Chondrocyte (in vitro differentiated cells): ENCODE results near the gene GIGYF2. TPM values are rescaled to one million over a fixed set of nuclear protein-coding genes. Genes with fewer than 3 reads are reported as not detected.

Source experiments
- DNase-seq: peaks from one replicate; pipeline ENCODE4 v3.0.0; 2021; ENCODE audit warnings: mixed read lengths, low spot score
- H3K27ac Mint-ChIP-seq: one replicate; pipeline ENCODE4 v1.8.0; 2021; ENCODE audit warnings: mild to moderate bottlenecking, moderate library complexity, mixed read lengths; ENCODE audit not compliant: unreplicated experiment
- H3K27me3 Mint-ChIP-seq: 2 replicates; pipeline ENCODE4 v1.8.0; 2021; ENCODE audit warnings: low read depth, mixed read lengths
- H3K36me3 Mint-ChIP-seq: 2 replicates; pipeline ENCODE4 v1.8.0; 2021; ENCODE audit warnings: low read depth, mixed read lengths
- H3K4me1 Mint-ChIP-seq: 2 replicates; pipeline ENCODE4 v1.8.0; 2021; ENCODE audit warnings: low read depth, mild to moderate bottlenecking, mixed read lengths
- H3K4me3 Mint-ChIP-seq: one replicate; pipeline ENCODE4 v1.8.0; 2021; ENCODE audit warnings: mild to moderate bottlenecking, moderate library complexity, mixed read lengths; ENCODE audit not compliant: unreplicated experiment
- H3K9me3 Mint-ChIP-seq: 2 replicates; pipeline ENCODE4 v1.8.0; 2021; ENCODE audit warnings: low read depth, mixed read lengths
- CTCF ChIP-seq: fragments of 200-600 bp; sonication (generic); IDR thresholded peaks from 2 replicates; pipeline ENCODE4 v1.5.0; 2021; ENCODE audit warnings: antibody characterized with exemption, mild to moderate bottlenecking, moderate library complexity
- total RNA-seq: library from RNA; stranded (reverse); gene quantifications from 3 replicates; pipeline ENCODE4 v1.2.1, GENCODE V29; 2021

The GIGYF2 gene
- total RNA-seq, 1 donor from 2014 or later = 45.6 TPM

GRCh38 chr2:232779465-232779864, 82.3 kb downstream of the GIGYF2 start:
- Mint-ChIP-seq H3K27ac (peak overlapping the region; percentile 14), H3K27me3 (no peaks in the 10 kb centered on the region), H3K4me3 (no peak overlapping the region), H3K4me1 (peaks cover 31% of the 10 kb centered on the region), H3K9me3 (no peaks in the 10 kb centered on the region), H3K36me3 (peaks cover 4% of the 10 kb centered on the region)
- DNase-seq = no peak
- no peak for TF ChIP-seq CTCF

GRCh38 chr2:232779934-232780333, 82.8 kb downstream of the GIGYF2 start:
- Mint-ChIP-seq H3K27me3 (no peaks in the 10 kb centered on the region), H3K36me3 (peaks cover 8% of the 10 kb centered on the region), H3K4me3 (no peak overlapping the region), H3K9me3 (no peaks in the 10 kb centered on the region), H3K4me1 (peaks cover 31% of the 10 kb centered on the region), H3K27ac (no peak overlapping the region)
- DNase-seq = no peak
- TF ChIP-seq CTCF = no peak

- Mint-ChIP-seq H3K4me3 (no peak overlapping the region), H3K9me3 (no peaks in the 10 kb centered on the region), H3K36me3 (peaks cover 8% of the 10 kb centered on the region), H3K27ac (no peak overlapping the region), H3K4me1 (peaks cover 24% of the 10 kb centered on the region), H3K27me3 (no peaks in the 10 kb centered on the region)
- DNase-seq = no peak
- TF ChIP-seq CTCF = no peak
Measured at GRCh38 chr2:232781765-232782164, 84.6 kb downstream of the GIGYF2 start.

- Mint-ChIP-seq H3K27me3 (no peaks in the 10 kb centered on the region), H3K4me3 (no peak overlapping the region), H3K27ac (no peak overlapping the region), H3K36me3 (peaks cover 12% of the 10 kb centered on the region), H3K9me3 (no peaks in the 10 kb centered on the region), H3K4me1 (peaks cover 24% of the 10 kb centered on the region)
- DNase-seq = no peak
- TF ChIP-seq CTCF = no peak
Measured at GRCh38 chr2:232783278-232783677, 86.1 kb downstream of the GIGYF2 start.

GRCh38 chr2:232787806-232788205, 90.7 kb downstream of the GIGYF2 start:
- peaks cover 32% of the 10 kb centered on the region for H3K36me3 Mint-ChIP-seq
- no peak for DNase-seq
- H3K4me1 Mint-ChIP-seq = peaks cover 9% of the 10 kb centered on the region
- no peaks in the 10 kb centered on the region for H3K9me3 Mint-ChIP-seq
- no peak overlapping the region for H3K27ac Mint-ChIP-seq
- no peaks in the 10 kb centered on the region for H3K27me3 Mint-ChIP-seq
- TF ChIP-seq CTCF = no peak
- no peak overlapping the region for H3K4me3 Mint-ChIP-seq
